AG10803 (cell line): ENCODE measurements around the gene SBK2.

Experiments used
- DNase-seq: peaks from one replicate; pipeline ENCODE4 v3.0.0; 2010; ENCODE audit warnings: low read depth
- H3K4me3 ChIP-seq: 2 replicates; pipeline ENCODE4 v1.5.1; 2011; ENCODE audit warnings: mild to moderate bottlenecking, low read length, control low read depth
- CTCF ChIP-seq: conservative IDR thresholded peaks from 2 replicates; pipeline ENCODE4 v1.5.1; 2011; ENCODE audit warnings: mild to moderate bottlenecking, low read length, control low read depth, inconsistent platforms

Gene SBK2

DNA sequence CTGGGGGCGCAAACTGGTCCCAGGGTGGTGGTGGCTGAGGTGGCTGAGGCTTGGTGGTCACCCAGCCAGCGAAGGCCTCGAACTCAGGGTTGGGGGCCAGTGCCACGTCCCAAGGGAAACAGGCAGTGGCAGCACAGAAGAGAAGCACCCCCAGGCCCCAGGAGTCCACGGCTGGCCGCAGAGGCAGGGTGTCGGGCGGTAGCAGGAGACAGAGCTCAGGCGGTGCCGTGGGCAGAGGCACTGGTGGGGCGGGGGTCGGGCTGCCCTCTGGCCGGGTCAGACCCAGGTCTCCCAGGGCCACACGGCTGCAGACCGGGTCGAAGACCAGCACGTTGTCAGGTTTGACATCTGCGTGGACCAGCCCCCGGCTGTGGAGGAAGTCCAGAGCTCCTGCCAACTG, 4.2 kb upstream of the SBK2 start:
- TF ChIP-seq CTCF, result no peak
- DNase-seq, result no peak

GRCh38 chr19:55540619-55541018, 3.7 kb upstream of the SBK2 start:
- no peak for TF ChIP-seq CTCF
- no peak overlapping the region for H3K4me3 ChIP-seq
- DNase-seq, result no peak

More for the DNA sequence above, 4.2 kb upstream of the SBK2 start:
- H3K4me3 ChIP-seq, result no peak overlapping the region

DNA sequence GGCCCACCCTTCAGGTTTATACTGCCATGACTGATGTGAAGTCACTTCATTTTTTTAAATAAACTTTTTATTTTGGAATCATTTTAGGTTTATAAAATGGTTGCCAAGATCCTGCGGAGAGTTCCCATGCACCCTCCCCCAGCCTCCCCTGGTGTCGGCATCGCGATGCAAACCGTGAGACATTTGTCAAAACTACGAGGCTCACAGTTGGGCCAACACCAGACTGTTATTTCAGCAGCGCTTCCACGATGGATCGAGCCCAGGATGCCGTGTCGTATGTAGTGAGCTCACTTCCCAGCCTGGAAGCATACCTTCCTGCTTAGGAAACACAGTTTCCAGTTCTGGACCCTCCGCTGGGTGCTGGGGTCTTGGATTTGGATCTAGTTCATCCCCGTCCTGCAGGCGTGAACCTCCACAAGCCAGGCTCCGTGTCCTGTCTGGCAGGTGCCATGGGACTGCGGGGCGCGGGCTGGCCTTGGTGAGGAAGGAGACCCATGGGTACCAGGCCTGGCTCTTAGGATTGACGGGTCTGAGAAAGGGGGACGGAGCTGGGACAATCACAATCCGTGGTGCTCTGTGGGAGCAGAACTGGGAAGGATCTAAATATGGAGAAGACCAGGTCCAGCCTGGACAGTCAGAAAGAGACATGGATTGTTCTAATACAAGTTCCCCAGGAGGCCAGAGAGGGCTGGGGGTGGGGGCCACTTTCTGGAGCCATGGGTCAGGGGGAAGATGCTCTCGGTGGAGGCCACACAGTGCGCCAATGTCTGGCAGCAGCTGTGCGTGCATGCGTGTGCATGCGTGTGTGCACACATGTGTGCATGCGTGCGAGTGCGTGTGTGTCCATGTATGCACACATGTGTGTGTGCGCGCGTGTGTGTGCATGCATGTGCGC, 2.4 kb upstream of the SBK2 start:
- DNase-seq, result no peak
- no peak overlapping the region for H3K4me3 ChIP-seq
- no peak for TF ChIP-seq CTCF

- no peak for DNase-seq
- H3K4me3 ChIP-seq, result no peak overlapping the region
- no peak for TF ChIP-seq CTCF
These were observed 1.2 kb upstream of the SBK2 start for GRCh38 chr19:55538132-55538531.

DNA sequence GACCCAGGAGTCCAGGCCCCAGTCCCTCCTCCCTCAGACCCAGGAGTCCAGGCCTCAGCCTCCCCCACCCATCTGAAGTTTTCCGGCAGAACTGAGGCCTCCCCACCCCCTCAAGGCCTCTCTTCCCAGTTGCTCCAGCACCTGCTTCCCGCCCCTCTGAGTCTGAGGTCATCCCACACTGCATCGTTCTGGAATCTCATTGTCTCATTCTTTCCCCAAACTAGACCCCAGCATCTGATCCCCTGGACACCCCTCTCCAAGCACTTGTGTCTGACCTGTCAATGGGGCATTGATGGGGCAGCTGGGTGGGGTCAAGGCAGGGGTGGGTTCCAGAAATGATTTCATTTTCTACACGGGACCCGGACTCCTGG, 793 bp upstream of the SBK2 start:
- no peak for TF ChIP-seq CTCF
- no peak for DNase-seq
- H3K4me3 ChIP-seq, result no peak overlapping the region

- H3K4me3 ChIP-seq, result no peak overlapping the region
- TF ChIP-seq CTCF, result no peak
- no peak for DNase-seq
These were observed 567 bp downstream of the SBK2 start for GRCh38 chr19:55536366-55536765.

DNA sequence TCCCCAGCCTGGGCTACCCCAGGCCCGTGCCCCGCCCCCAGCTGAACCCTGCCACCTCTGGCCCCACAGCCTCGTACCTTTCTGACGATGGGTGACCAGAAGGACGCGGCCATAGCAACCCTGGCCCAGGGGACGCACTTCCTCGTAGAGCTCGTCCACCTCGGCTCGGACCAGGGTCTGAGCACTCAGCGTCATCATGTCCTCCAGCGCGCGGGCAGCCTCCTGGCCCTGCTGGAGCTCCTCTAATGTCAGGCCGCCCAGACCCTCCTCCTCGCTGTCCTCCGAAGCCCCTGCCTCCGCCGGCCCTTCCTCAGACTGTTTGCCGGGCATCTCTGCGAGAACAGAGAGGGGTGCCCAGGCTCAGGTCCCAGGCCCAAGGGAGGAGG, 975 bp downstream of the SBK2 start:
- no peak for DNase-seq
- no peak for TF ChIP-seq CTCF
- no peak overlapping the region for H3K4me3 ChIP-seq
